ENCODE measurements around the gene WFIKKN1.

The WFIKKN1 gene

GRCh38 chr16:643050-643368, 12.2 kb downstream of the WFIKKN1 start:
- H3K4me3 ChIP-seq (replicated peaks in 1 of 2; ENCODE audit: low read depth in 2 of 2, low read length in 2 of 2): peak overlapping the region; percentile 55 to 63
- no peak for DNase-seq (ENCODE audit: low read depth in 2 of 2)
- TF ChIP-seq CTCF (IDR thresholded peaks at IDR 0.05; ENCODE audit: low read depth, low read length): no peak

DNA sequence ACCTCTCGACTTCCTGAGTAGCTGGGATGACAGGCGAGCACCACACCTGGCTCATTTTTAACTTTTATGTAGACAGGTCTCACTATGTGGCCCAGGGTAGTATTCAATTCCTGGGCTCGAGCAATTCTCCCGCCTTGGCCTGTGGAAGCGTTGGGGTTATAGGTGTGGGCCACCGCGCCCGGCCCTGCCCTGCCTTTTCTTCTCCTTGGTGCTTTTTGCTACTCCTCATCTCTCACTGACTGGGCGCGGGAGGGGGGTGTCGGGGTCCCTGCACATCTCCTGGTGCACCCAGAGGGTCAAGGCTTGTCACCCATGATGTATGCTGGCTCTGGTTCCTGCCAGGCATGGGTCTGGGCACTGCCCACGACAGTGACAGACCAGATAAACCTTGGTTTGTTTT, 13.8 kb downstream of the WFIKKN1 start:
- DNase-seq (ENCODE audit: low read depth in 2 of 2): no peak
- no peak overlapping the region for H3K4me3 ChIP-seq (replicated peaks in 1 of 2; ENCODE audit: low read depth in 2 of 2, low read length in 2 of 2)
- no peak for TF ChIP-seq CTCF (IDR thresholded peaks at IDR 0.05; ENCODE audit: low read depth, low read length)

DNA sequence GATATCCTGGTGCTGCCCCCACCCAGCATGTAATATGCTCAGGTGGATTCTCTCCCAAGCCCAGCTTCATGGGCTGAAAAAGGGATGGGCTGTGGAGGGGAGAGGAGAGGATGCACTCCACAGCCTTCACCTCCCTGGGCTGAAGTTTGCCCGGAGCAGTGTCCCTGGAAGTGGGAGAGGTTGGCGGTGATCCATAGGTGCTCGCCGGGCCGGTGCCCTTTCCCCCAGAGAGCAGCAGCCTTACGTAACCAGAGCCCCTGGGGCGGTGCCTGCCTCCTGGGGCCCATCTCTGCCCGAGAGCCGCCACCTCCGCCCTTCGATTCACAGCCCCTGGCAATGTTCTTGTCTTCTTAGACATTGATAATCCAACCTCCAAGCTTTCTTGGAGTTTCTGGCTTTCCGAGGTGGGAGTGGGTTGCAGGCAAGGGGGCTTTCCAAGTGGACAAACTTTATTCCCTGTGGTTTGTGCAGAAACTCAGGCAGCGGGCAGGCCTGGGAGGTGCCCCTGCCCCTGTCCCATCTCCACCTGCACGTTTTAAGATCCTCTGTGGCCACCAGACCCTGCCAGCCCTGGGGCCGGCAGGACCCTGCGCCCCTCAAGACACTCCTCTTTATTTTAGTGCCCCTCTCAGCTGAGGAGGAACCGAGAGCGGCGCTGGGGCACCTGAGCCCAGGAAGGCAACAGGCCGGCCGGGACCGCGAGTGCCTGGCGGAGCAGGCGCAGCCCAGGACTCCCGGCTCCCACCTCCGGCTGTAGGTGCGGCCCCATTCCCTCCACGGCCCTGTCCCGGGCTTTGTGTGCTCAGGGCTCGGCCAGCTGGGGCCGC, 15.3 kb downstream of the WFIKKN1 start:
- no peak for DNase-seq (ENCODE audit: low read depth in 2 of 2)
- no peak overlapping the region for H3K4me3 ChIP-seq (replicated peaks in 1 of 2; ENCODE audit: low read depth in 2 of 2, low read length in 2 of 2)
- no peak for TF ChIP-seq CTCF (IDR thresholded peaks at IDR 0.05; ENCODE audit: low read depth, low read length)

GRCh38 chr16:646679-647172, 15.9 kb downstream of the WFIKKN1 start:
- DNase-seq (ENCODE audit: low read depth in 2 of 2): no peak
- TF ChIP-seq CTCF (IDR thresholded peaks at IDR 0.05; ENCODE audit: low read depth, low read length): no peak
- no peak overlapping the region for H3K4me3 ChIP-seq (replicated peaks in 1 of 2; ENCODE audit: low read depth in 2 of 2, low read length in 2 of 2)

DNA sequence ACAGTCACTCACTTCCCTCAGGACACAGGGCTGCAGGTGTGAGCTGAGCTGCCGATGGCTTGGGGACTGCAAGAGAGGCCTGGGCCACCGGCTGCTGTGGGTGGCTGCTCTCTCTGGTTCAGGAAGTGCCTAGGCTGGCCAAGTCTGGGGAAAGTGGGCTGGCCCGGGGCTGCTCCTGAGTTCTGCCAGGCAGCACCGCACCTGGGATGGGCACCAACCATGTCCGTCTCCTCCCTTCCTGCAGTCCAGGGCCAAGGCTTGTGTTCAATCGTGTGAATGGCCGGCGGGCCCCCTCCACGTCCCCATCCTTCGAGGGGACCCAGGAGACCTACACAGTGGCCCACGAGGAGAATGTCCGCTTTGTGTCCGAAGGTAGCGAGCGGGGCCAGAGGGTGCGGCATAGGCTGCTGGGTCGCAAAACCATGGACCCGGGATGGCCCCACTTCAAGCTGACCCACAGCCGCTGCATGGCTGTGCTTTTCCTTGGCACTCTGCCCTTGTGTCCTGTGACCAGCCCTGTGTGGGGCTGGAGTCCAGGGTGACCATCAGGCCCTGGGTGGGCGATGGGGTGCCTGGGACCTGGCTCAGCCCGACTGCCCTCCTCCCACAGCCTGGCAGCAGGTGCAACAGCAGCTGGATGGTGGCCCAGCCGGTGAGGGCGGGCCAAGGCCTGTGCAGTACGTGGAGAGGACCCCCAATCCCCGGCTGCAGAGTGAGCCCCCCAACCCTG, 16.6 kb downstream of the WFIKKN1 start:
- TF ChIP-seq CTCF (IDR thresholded peaks at IDR 0.05; ENCODE audit: low read depth, low read length): no peak
- no peak for DNase-seq (ENCODE audit: low read depth in 2 of 2)
- H3K4me3 ChIP-seq (replicated peaks in 1 of 2; ENCODE audit: low read depth in 2 of 2, low read length in 2 of 2): no peak overlapping the region

DNA sequence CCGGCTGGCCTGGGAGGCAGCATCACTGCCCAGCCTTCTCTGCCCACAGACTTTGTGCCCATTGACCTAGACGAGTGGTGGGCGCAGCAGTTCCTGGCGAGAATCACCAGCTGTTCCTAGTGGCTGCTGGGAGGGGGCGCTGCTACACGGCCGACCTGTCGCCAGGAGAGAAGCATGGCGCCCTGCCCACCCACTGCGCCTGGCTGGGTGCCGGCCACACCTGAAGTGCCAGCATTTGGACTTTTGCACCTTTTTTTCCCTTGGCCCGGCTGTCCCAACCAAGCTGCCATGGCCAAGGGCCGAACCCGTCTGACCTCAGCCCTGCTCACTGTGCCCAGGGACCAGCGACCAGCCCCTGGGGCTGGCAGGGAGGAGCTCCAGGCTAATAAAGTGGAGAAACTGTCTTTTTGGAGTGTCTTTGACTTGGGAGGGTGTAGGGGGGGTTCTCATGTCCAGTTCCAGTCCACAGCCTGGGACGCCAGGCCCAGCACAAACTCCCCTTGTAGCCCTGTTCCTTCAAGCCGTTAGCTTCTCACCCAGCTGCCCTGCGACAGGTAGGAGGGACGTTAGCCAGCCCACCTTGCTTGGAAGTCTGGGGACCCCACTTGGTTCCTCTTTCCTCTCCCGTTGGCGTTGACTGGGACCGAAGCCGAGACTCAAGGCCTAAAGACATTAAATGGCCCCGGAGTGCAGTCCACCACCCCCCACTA, 17.4 kb downstream of the WFIKKN1 start:
- peak overlapping the region; percentile 52 to 68 for H3K4me3 ChIP-seq (replicated peaks in 1 of 2; ENCODE audit: low read depth in 2 of 2, low read length in 2 of 2)
- peak; percentile 41 for TF ChIP-seq CTCF (IDR thresholded peaks at IDR 0.05; ENCODE audit: low read depth, low read length)
- DNase-seq (ENCODE audit: low read depth in 2 of 2): peak; percentile 21 to 31

Data from cardiac fibroblast (primary cell).